ENCODE results near the gene SSH2.

The SSH2 gene

GRCh38 chr17:29590411-29591145 is 339.4 kb downstream of the SSH2 start:
- DNase-seq (ENCODE audit: low read depth, low spot score): no peak

GRCh38 chr17:29589524-29590410 is 340.3 kb downstream of the SSH2 start, which contains the start of gene GIT1:
GIT1 (minus strand) TSS chr17:29589648; CDS start chr17:29589378, 270 bp downstream.
- peak; percentile 80 for DNase-seq (ENCODE audit: low read depth, low spot score)

GRCh38 chr17:29588562-29589411 is 341.2 kb downstream of the SSH2 start:
- peak; percentile 40 for DNase-seq (ENCODE audit: low read depth, low spot score)

- DNase-seq (ENCODE audit: low read depth, low spot score): no peak
These were observed 341.9 kb downstream of the SSH2 start for GRCh38 chr17:29588017-29588561.

- DNase-seq (ENCODE audit: low read depth, low spot score): no peak
These were observed 342.4 kb downstream of the SSH2 start for GRCh38 chr17:29587591-29587990.

GRCh38 chr17:29586676-29587469 is 343.2 kb downstream of the SSH2 start:
- no peak for DNase-seq (ENCODE audit: low read depth, low spot score)

DNA sequence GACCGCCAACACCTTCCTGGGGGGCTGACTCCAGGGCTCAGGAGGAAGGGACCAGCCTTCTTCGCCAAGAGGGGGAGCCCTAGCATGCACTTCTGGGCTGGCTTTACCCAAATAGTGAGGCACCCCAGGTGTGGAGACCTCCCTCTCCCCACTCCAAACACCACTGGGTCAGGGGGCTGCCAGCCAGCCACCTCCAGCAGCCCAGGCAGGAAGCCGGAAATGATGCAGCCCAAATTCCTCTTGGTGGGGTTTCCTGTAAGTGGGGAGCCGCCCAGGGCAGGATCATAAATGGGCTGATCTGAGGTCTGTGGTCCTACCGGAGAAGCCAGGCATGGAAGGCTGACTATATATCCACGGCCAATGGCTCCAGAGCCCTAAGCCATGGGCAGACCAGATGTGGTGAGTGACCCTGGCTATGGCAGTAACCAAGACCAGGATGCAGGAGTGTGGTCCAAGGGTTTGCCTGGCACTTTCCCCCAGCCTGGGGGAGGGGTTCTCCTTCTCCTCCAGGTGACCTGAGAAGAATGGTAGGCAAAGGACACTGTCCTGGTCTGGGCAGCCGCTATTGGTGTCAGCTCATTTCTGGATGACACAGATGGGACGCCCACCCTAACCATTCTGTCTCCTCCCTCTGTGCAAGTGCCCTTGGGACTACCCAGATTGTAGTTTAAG is 344.8 kb downstream of the SSH2 start:
- no peak for DNase-seq (ENCODE audit: low read depth, low spot score)

- DNase-seq (ENCODE audit: low read depth, low spot score): no peak
These were observed 345.5 kb downstream of the SSH2 start for GRCh38 chr17:29584452-29585079.

GRCh38 chr17:29583324-29584248 is 346.4 kb downstream of the SSH2 start:
- DNase-seq (ENCODE audit: low read depth, low spot score): no peak

GRCh38 chr17:29582772-29583171 is 347.3 kb downstream of the SSH2 start:
- DNase-seq (ENCODE audit: low read depth, low spot score): no peak

DNA sequence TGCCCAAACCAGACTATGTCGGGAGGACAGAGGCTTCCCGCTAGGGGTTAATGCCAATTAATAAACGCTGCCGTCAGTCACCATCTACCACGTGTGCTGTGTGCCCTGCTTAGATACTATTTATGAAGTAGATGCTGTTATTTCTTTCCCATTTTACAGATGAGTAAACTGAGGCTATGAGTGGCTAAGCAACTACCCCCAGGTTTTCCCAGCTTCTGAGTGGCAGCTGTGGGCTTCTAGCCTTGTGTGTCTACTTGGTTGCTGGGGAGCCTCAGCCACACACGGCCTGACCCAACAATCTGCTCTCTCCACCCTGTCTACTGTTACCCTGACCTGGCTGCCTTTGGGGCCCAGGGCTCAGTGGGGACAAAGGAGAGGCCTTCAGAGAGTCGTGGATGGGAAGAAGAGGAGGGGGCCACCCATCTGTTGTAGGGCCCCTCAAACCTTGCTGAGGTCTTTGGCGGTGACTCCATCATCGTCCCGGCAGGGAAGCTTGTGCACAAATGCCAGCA is 347.7 kb downstream of the SSH2 start:
- DNase-seq (ENCODE audit: low read depth, low spot score): no peak

DNA sequence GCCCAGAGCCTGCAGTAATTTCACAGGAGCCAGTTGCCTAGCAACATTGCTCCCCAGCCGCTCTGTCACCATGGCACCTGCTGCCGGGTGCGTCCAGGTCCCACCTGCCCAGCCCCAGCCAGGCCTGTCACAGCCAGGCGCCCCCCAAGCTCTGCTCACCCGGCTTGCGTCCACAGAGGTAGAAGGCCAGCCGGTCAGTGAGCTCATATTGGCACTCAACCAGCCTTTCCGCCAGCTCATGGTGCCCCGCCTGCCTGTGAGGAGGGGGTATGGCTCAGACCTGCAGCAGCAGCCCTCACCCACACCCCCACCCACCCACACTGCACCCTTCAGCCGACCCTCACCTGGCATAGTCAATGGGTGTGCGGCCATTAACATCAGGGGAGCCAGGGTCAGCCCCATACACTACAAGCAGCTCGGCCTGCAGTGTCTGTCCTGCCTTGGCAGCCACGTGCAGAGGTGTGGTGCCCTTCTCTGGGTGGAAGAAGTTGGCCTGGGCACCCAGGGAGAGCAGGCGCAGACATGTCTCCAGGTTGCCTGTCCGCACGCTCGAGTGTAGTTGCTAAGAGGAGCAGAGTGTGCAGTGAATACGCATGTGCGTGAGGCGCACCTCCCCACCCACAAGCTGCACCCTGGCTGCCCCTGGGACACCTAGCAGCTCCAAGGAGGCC is 348.3 kb downstream of the SSH2 start:
- no peak for DNase-seq (ENCODE audit: low read depth, low spot score)

DNA sequence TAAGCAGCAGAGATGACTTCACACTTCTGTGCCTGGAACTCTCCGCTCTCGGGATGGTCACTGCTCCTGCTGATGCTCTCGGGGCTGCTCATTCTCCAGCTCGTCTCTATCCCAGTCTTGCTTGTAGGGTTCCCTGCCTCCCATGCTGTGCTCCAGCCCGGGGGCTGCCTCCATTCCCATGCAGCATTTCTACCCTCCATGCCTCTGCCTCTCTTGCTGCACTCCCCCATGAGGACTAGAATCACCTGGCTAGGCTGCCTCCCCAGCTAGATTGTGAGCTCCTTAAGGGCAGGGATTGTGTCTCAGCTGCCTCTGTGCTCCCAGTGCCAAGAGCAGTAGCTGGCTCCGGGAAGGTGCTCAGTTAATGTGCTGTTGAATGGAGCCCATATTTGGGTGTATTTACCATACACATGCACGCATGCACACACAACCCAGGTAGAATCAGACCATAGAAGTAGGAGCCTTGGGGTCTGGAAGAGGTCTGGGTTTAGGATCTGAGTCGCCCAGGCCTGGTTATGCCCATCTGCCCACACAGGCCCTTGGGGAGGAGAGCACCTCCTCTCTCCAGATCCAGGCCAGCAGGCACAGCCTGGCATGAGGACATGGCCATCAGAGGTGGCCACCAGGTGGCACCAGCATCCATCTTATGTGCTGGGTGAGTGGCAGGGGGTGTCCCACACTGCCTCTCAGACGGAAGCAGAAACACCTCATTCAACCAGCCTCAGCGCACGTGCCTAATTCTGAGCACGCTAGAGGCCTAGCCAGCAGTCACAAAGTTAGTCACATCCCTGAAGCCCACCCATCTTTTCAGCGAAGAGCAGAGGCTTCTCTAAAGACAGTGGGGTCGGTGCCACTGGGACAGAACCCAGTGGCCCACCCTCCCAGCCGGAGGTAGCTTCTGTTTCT is 349.9 kb downstream of the SSH2 start:
- DNase-seq (ENCODE audit: low read depth, low spot score): peak; percentile 88

GRCh38 chr17:29578626-29579485 is 351.2 kb downstream of the SSH2 start:
- no peak for DNase-seq (ENCODE audit: low read depth, low spot score)

- DNase-seq (ENCODE audit: low read depth, low spot score): no peak
These were observed 352.4 kb downstream of the SSH2 start for GRCh38 chr17:29577385-29578211.

Measured in ELF-1 (cell line).